ENCODE measurements around the gene THEMIS.

Gene THEMIS

GRCh38 chr6:127859956-127860355, 40.9 kb downstream of the THEMIS start:
- no peak for DNase-seq (ENCODE audit: low read depth, low spot score)

GRCh38 chr6:127858727-127859391, 42.0 kb downstream of the THEMIS start:
- DNase-seq (ENCODE audit: low read depth, low spot score), result no peak

- no peak for DNase-seq (ENCODE audit: low read depth, low spot score)
These were observed 43.7 kb downstream of the THEMIS start for GRCh38 chr6:127857051-127857637.

GRCh38 chr6:127855542-127856159, 45.2 kb downstream of the THEMIS start:
- peak; percentile 16 for DNase-seq (ENCODE audit: low read depth, low spot score)

GRCh38 chr6:127854009-127854408, 46.8 kb downstream of the THEMIS start:
- DNase-seq (ENCODE audit: low read depth, low spot score), result no peak

- no peak for DNase-seq (ENCODE audit: low read depth, low spot score)
These were observed 49.7 kb downstream of the THEMIS start for GRCh38 chr6:127851197-127851596.

- no peak for DNase-seq (ENCODE audit: low read depth, low spot score)
These were observed 55.6 kb downstream of the THEMIS start for GRCh38 chr6:127845242-127845641.

- DNase-seq (ENCODE audit: low read depth, low spot score), result no peak
These were observed 56.3 kb downstream of the THEMIS start for GRCh38 chr6:127844529-127844928.

GRCh38 chr6:127843582-127843981, 57.3 kb downstream of the THEMIS start:
- DNase-seq (ENCODE audit: low read depth, low spot score), result no peak

- no peak for DNase-seq (ENCODE audit: low read depth, low spot score)
These were observed 58.3 kb downstream of the THEMIS start for GRCh38 chr6:127842562-127842961.

GRCh38 chr6:127841811-127842210, 59.0 kb downstream of the THEMIS start:
- DNase-seq (ENCODE audit: low read depth, low spot score), result no peak

- DNase-seq (ENCODE audit: low read depth, low spot score), result no peak
These were observed 66.7 kb downstream of the THEMIS start for GRCh38 chr6:127834136-127834535.

- DNase-seq (ENCODE audit: low read depth, low spot score), result no peak
These were observed 67.5 kb downstream of the THEMIS start for GRCh38 chr6:127833336-127833735.

- no peak for DNase-seq (ENCODE audit: low read depth, low spot score)
These were observed 68.5 kb downstream of the THEMIS start for GRCh38 chr6:127832381-127832780.

GRCh38 chr6:127824061-127824460, 76.8 kb downstream of the THEMIS start:
- no peak for DNase-seq (ENCODE audit: low read depth, low spot score)

GRCh38 chr6:127821431-127821830, 79.4 kb downstream of the THEMIS start:
- no peak for DNase-seq (ENCODE audit: low read depth, low spot score)

GRCh38 chr6:127818149-127818548, 82.7 kb downstream of the THEMIS start:
- DNase-seq (ENCODE audit: low read depth, low spot score), result no peak

GRCh38 chr6:127816643-127817042, 84.2 kb downstream of the THEMIS start:
- no peak for DNase-seq (ENCODE audit: low read depth, low spot score)

- DNase-seq (ENCODE audit: low read depth, low spot score), result no peak
These were observed 87.2 kb downstream of the THEMIS start for GRCh38 chr6:127813699-127814027.

GRCh38 chr6:127812985-127813698, 87.7 kb downstream of the THEMIS start:
- no peak for DNase-seq (ENCODE audit: low read depth, low spot score)

- DNase-seq (ENCODE audit: low read depth, low spot score), result no peak
These were observed 88.8 kb downstream of the THEMIS start for GRCh38 chr6:127811900-127812570.
